Nephron (organoid): ENCODE data around the gene CLDN20.
A peak's percentile ranks its signal among the peaks of the same experiment; 100 is the strongest.

ENCODE experiments used
- H3K27ac Mint-ChIP-seq, 3 experiments: 2 replicates each; pipeline ENCODE4 v1.8.0; 2020; ENCODE audit warnings: mixed read lengths in 3 of 3, mild to moderate bottlenecking in 2 of 3, moderate library complexity in 1 of 3
- H3K27me3 Mint-ChIP-seq: 2 replicates; pipeline ENCODE4 v1.8.0; 2021; ENCODE audit warnings: low read depth, mild to moderate bottlenecking, moderate library complexity, mixed read lengths
- H3K36me3 Mint-ChIP-seq: 2 replicates; pipeline ENCODE4 v1.8.0; 2020; ENCODE audit warnings: low read depth, mixed read lengths
- H3K4me1 Mint-ChIP-seq: 2 replicates; pipeline ENCODE4 v1.8.0; 2020; ENCODE audit warnings: mixed read lengths
- H3K4me3 Mint-ChIP-seq, 3 experiments: 2 replicates each; pipeline ENCODE4 v1.8.0; 2020; ENCODE audit warnings: mild to moderate bottlenecking in 3 of 3, mixed read lengths in 3 of 3, moderate library complexity in 2 of 3
- H3K9me3 Mint-ChIP-seq: 2 replicates; pipeline ENCODE4 v1.8.0; 2020; ENCODE audit warnings: mixed read lengths
- CTCF ChIP-seq, 3 experiments: fragments of 200-600 bp; sonication (generic); IDR thresholded peaks; one replicate each; pipeline ENCODE4 v1.5.0; 2021; ENCODE audit warnings: antibody characterized with exemption in 3 of 3; ENCODE audit not compliant: unreplicated experiment in 3 of 3

Gene CLDN20

GRCh38 chr6:155237613-155238012, 26.2 kb upstream of the CLDN20 start:
- Mint-ChIP-seq H3K9me3 (peaks cover 24% of the 10 kb centered on the region), H3K4me1 (peaks cover 6% of the 10 kb centered on the region), H3K4me3 (no peak overlapping the region), H3K27ac (no peak overlapping the region), H3K27me3 (no peaks in the 10 kb centered on the region), H3K36me3 (peaks cover 32% of the 10 kb centered on the region)
- no peak for TF ChIP-seq CTCF (IDR thresholded peaks at IDR 0.05; ENCODE audit: unreplicated experiment in 3 of 3)

- Mint-ChIP-seq H3K4me3 (no peak overlapping the region), H3K27ac (no peak overlapping the region), H3K27me3 (no peaks in the 10 kb centered on the region), H3K4me1 (peaks cover 12% of the 10 kb centered on the region), H3K9me3 (peaks cover 24% of the 10 kb centered on the region), H3K36me3 (peaks cover 38% of the 10 kb centered on the region)
- TF ChIP-seq CTCF (IDR thresholded peaks at IDR 0.05; ENCODE audit: unreplicated experiment in 3 of 3) = no peak
Measured at GRCh38 chr6:155240905-155241600, 22.8 kb upstream of the CLDN20 start.

GRCh38 chr6:155241966-155242365, 21.8 kb upstream of the CLDN20 start:
- H3K4me3 Mint-ChIP-seq = no peak overlapping the region
- no peaks in the 10 kb centered on the region for H3K27me3 Mint-ChIP-seq
- TF ChIP-seq CTCF (IDR thresholded peaks at IDR 0.05; ENCODE audit: unreplicated experiment in 3 of 3) = no peak
- H3K9me3 Mint-ChIP-seq = peaks cover 24% of the 10 kb centered on the region
- H3K4me1 Mint-ChIP-seq = peaks cover 12% of the 10 kb centered on the region
- peak overlapping the region in 1 of 3 experiments; percentile 48 for H3K27ac Mint-ChIP-seq
- H3K36me3 Mint-ChIP-seq = peaks cover 39% of the 10 kb centered on the region

- TF ChIP-seq CTCF (IDR thresholded peaks at IDR 0.05; ENCODE audit: unreplicated experiment in 3 of 3) = no peak
- H3K36me3 Mint-ChIP-seq = peaks cover 30% of the 10 kb centered on the region
- H3K27ac Mint-ChIP-seq = peak overlapping the region in 2 of 3 experiments; percentile 5 to 43
- H3K27me3 Mint-ChIP-seq = no peaks in the 10 kb centered on the region
- no peak overlapping the region for H3K4me3 Mint-ChIP-seq
- peaks cover 12% of the 10 kb centered on the region for H3K4me1 Mint-ChIP-seq
- H3K9me3 Mint-ChIP-seq = peaks cover 9% of the 10 kb centered on the region
Measured at GRCh38 chr6:155244434-155244833, 19.4 kb upstream of the CLDN20 start.

GRCh38 chr6:155245193-155245592, 18.6 kb upstream of the CLDN20 start:
- no peak for TF ChIP-seq CTCF (IDR thresholded peaks at IDR 0.05; ENCODE audit: unreplicated experiment in 3 of 3)
- no peaks in the 10 kb centered on the region for H3K27me3 Mint-ChIP-seq
- peaks cover 12% of the 10 kb centered on the region for H3K4me1 Mint-ChIP-seq

GRCh38 chr6:155245831-155246230, 18.0 kb upstream of the CLDN20 start:
- H3K4me1 Mint-ChIP-seq = peaks cover 12% of the 10 kb centered on the region
- H3K27me3 Mint-ChIP-seq = no peaks in the 10 kb centered on the region
- no peaks in the 10 kb centered on the region for H3K9me3 Mint-ChIP-seq
- no peak overlapping the region for H3K4me3 Mint-ChIP-seq
- TF ChIP-seq CTCF (IDR thresholded peaks at IDR 0.05; ENCODE audit: unreplicated experiment in 3 of 3) = no peak
- H3K36me3 Mint-ChIP-seq = peaks cover 25% of the 10 kb centered on the region
- H3K27ac Mint-ChIP-seq = peak overlapping the region in 1 of 3 experiments; percentile 58

More at GRCh38 chr6:155245193-155245592, 18.6 kb upstream of the CLDN20 start:
- H3K4me3 Mint-ChIP-seq = no peak overlapping the region
- peak overlapping the region in 1 of 3 experiments; percentile 43 for H3K27ac Mint-ChIP-seq
- peaks cover 31% of the 10 kb centered on the region for H3K36me3 Mint-ChIP-seq
- peaks cover 3% of the 10 kb centered on the region for H3K9me3 Mint-ChIP-seq
